ENCODE data around the gene LATS2.

DNA sequence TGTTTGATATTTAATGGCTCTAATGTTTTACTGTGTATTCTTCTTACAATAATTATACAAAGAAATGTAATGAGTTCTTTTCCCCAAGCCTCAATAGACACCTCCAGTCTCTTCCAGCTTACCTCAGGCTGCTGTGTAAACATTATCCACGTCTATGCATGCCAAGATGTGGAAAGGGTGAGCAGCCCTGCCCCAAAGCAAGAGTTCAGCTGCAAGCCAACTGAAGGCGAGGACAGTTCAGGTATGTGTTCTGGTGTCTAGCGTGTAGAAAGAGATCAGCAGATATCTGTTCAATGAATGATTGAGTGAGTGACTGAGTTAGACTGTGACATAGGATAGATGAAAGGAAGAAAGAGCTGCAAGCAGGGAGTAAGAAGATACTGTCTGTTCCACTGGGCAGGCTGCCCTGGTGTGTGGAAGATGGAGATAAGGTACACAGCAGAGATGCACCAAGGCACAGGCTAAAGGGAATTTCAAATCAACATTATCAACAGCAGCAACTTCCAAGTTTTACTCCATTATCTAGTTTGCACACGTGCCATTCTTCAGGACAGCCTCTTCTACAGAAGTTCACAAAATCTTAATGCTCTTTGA, 66.0 kb downstream of the LATS2 start:
- TF ChIP-seq POLR2A (IDR thresholded peaks at IDR 0.05; ENCODE audit: low read depth), result no peak
- TF ChIP-seq, protein P1, sequence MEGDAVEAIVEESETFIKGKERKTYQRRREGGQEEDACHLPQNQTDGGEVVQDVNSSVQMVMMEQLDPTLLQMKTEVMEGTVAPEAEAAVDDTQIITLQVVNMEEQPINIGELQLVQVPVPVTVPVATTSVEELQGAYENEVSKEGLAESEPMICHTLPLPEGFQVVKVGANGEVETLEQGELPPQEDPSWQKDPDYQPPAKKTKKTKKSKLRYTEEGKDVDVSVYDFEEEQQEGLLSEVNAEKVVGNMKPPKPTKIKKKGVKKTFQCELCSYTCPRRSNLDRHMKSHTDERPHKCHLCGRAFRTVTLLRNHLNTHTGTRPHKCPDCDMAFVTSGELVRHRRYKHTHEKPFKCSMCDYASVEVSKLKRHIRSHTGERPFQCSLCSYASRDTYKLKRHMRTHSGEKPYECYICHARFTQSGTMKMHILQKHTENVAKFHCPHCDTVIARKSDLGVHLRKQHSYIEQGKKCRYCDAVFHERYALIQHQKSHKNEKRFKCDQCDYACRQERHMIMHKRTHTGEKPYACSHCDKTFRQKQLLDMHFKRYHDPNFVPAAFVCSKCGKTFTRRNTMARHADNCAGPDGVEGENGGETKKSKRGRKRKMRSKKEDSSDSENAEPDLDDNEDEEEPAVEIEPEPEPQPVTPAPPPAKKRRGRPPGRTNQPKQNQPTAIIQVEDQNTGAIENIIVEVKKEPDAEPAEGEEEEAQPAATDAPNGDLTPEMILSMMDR (IDR thresholded peaks at IDR 0.05), result no peak
- no peak for TF ChIP-seq POLR2AphosphoS5 (IDR thresholded peaks at IDR 0.05)

All from esophagus muscularis mucosa (tissue), 3 donors.